Muscle layer of duodenum (tissue), 2 donors: ENCODE results near the gene RNF157.
A peak's percentile ranks its signal among the peaks of the same experiment; 100 is the strongest.

Source experiments
- H3K27ac ChIP-seq: one replicate; pipeline ENCODE4 v1.7.0; 2013; ENCODE audit warnings: mild to moderate bottlenecking, low read length
- H3K27me3 ChIP-seq: one replicate; pipeline ENCODE4 v1.7.0; 2013; ENCODE audit warnings: low read depth, mild to moderate bottlenecking, control low read depth, low read length
- H3K36me3 ChIP-seq, 2 donors: one replicate each; pipeline ENCODE4 v1.7.0; 2013; ENCODE audit warnings: low read length in 2 of 2, control low read depth in 1 of 2, mild to moderate bottlenecking in 1 of 2; ENCODE audit not compliant: insufficient read depth in 2 of 2, control insufficient read depth in 1 of 2
- H3K4me1 ChIP-seq, 2 donors: one replicate each; pipeline ENCODE4 v1.7.0; 2013; ENCODE audit warnings: low read length in 2 of 2, mild to moderate bottlenecking in 2 of 2, control low read depth in 1 of 2, moderate library complexity in 1 of 2; ENCODE audit not compliant: insufficient read depth in 2 of 2, control insufficient read depth in 1 of 2
- H3K4me3 ChIP-seq, 2 donors: one replicate each; pipeline ENCODE4 v1.7.0; 2013; ENCODE audit warnings: low read length in 2 of 2, low read depth in 1 of 2, mild to moderate bottlenecking in 1 of 2
- H3K9me3 ChIP-seq, 2 donors: one replicate each; pipeline ENCODE4 v1.7.0; 2013; ENCODE audit warnings: low read length in 2 of 2, control low read depth in 1 of 2, mild to moderate bottlenecking in 1 of 2; ENCODE audit not compliant: control insufficient read depth in 1 of 2
- donor health status: healthy.

Gene RNF157

GRCh38 chr17:76150712-76151622 lies 89.3 kb downstream of the RNF157 start:
- no peaks in the 10 kb centered on the region for H3K27me3 ChIP-seq
- peaks cover 0 to 13% of the 10 kb centered on the region in 2 donors for H3K4me1 ChIP-seq
- H3K9me3 ChIP-seq = no peaks in the 10 kb centered on the region
- no peaks in the 10 kb centered on the region for H3K36me3 ChIP-seq
- no peak overlapping the region for H3K27ac ChIP-seq
- no peak overlapping the region for H3K4me3 ChIP-seq

- Histone ChIP-seq H3K4me3 (no peak overlapping the region), H3K4me1 (peaks cover 0 to 13% of the 10 kb centered on the region in 2 donors), H3K36me3 (no peaks in the 10 kb centered on the region), H3K27me3 (no peaks in the 10 kb centered on the region), H3K27ac (no peak overlapping the region), H3K9me3 (no peaks in the 10 kb centered on the region)
Observed at GRCh38 chr17:76149214-76149613, 91.1 kb downstream of the RNF157 start.

DNA sequence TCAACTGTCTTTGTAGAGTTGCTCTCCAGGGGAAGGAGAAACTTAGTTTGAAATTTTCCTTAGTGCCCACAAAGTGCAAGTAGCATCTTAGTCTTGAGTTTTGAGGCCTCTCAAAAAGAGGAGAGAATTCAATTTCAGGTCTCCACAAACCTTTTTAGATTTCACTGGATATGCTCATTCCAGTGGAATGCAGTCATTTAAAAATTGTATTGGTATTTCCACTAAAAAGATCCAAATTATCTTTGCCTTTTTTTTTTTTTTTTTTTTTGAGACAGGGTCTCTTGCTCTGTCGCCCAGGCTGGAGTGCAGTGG lies 92.3 kb downstream of the RNF157 start:
- no peaks in the 10 kb centered on the region for H3K9me3 ChIP-seq

DNA sequence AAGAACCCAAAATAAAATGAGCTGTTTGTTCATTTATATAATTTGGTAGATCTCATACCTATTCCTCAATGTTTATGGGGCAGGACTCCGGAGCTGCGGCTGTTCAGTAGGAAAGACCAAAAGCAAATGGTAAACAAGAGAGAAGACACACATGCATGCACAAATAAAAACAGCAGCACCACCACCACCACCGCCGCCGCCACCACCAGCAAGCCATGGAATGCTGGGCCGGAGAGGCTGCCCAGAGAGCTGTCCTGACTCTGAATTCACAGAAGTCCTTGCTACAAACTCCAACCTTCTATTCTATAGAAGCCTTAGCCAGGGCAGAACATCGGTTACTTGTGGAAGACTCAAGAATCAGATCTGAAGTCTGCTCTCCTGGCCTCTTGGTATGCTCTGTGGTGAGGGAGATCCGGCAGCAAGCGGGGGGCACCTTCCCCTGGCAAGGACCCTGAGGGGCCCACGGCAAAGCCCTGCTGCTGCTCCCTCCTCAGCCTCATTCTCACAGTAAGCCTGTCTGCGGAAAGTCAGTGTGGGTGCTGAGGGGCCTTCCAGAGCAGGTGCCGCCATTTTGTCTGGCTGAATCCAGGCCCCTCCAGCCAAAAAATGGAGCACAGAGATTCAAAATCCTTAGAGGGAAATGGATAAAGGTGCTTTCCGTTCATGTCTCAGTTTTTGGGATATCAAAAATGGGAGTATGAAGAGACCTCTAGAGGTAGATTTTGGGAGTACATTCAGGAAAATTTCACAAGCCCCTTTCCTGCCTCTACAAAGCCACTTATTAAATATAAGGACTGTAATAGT lies 92.9 kb downstream of the RNF157 start:
- no peaks in the 10 kb centered on the region for H3K36me3 ChIP-seq
- H3K27me3 ChIP-seq = no peaks in the 10 kb centered on the region
- no peak overlapping the region for H3K27ac ChIP-seq
- H3K9me3 ChIP-seq = no peaks in the 10 kb centered on the region
- peaks cover 0 to 13% of the 10 kb centered on the region in 2 donors for H3K4me1 ChIP-seq
- H3K4me3 ChIP-seq = no peak overlapping the region

More for the DNA sequence above, 92.3 kb downstream of the RNF157 start:
- Histone ChIP-seq H3K36me3 (no peaks in the 10 kb centered on the region), H3K4me3 (no peak overlapping the region), H3K27ac (no peak overlapping the region), H3K27me3 (no peaks in the 10 kb centered on the region), H3K4me1 (peaks cover 0 to 13% of the 10 kb centered on the region in 2 donors)

GRCh38 chr17:76146053-76146851 lies 94.0 kb downstream of the RNF157 start:
- Histone ChIP-seq H3K36me3 (no peaks in the 10 kb centered on the region), H3K27ac (no peak overlapping the region), H3K4me1 (peaks cover 0 to 20% of the 10 kb centered on the region in 2 donors), H3K4me3 (no peak overlapping the region), H3K27me3 (no peaks in the 10 kb centered on the region), H3K9me3 (no peaks in the 10 kb centered on the region)

GRCh38 chr17:76145231-76146052 lies 94.9 kb downstream of the RNF157 start:
- Histone ChIP-seq H3K4me3 (no peak overlapping the region), H3K36me3 (no peaks in the 10 kb centered on the region), H3K4me1 (peaks cover 0 to 22% of the 10 kb centered on the region in 2 donors), H3K27ac (no peak overlapping the region), H3K27me3 (peaks cover 5% of the 10 kb centered on the region), H3K9me3 (no peaks in the 10 kb centered on the region)

GRCh38 chr17:76142585-76143041 lies 97.7 kb downstream of the RNF157 start:
- peaks cover 0 to 30% of the 10 kb centered on the region in 2 donors for H3K4me1 ChIP-seq
- H3K4me3 ChIP-seq = no peak overlapping the region
- H3K27ac ChIP-seq = no peak overlapping the region
- no peaks in the 10 kb centered on the region for H3K36me3 ChIP-seq
- H3K9me3 ChIP-seq = no peaks in the 10 kb centered on the region
- peaks cover 26% of the 10 kb centered on the region for H3K27me3 ChIP-seq

GRCh38 chr17:76142039-76142584 lies 98.2 kb downstream of the RNF157 start:
- peaks cover 0 to 29% of the 10 kb centered on the region in 2 donors for H3K4me1 ChIP-seq
- H3K9me3 ChIP-seq = no peaks in the 10 kb centered on the region
- H3K36me3 ChIP-seq = no peaks in the 10 kb centered on the region
- no peak overlapping the region for H3K27ac ChIP-seq
- H3K27me3 ChIP-seq = peaks cover 26% of the 10 kb centered on the region
- H3K4me3 ChIP-seq = no peak overlapping the region

DNA sequence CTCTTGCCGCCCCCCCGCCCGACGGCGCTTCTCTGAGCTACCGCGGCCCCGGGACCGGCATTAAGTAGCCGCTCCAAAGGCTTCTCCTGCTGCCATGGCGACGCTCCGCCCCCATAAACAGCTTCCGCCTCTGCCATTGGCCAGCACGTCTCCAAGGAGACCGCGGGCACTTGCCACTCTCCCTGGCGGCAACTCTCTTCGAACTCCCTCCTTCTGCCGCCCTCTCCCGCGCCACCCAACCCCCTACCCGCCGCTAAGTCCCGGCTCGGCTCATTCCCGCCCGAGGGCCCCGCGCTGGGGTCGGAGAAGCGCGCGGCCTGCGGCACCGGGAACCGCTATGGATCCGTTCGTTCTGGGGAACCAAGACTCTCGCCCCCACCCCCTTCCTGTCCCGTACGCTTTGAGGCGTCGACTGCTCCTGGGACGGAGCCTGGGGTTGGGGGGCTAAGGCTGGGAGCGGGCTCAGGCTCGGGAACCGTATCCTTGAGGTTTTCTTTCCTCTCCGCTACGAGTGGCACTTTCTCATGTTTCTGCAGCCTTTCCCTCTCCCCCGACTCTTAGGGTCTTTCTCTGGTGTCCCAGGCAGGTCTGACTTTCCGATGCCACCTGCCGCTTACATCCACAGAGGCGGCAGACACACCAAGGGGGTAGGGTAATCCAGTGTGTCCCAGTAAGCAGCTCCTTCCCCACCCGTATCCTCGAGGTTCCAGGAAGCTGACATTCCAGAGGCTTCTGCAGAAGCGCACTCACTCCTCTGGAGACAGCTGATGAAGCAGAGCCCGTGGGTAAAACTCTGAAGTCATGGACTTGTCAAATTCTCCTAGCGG lies 98.9 kb downstream of the RNF157 start, which contains the start of gene FOXJ1:
TSS of gene FOXJ1 (minus strand) at position 34 of the 827 bp plus-strand sequence. CDS start 850 bp downstream, outside the sequence.
- H3K27me3 ChIP-seq = peaks cover 31% of the 10 kb centered on the region
- H3K27ac ChIP-seq = no peak within 1 kb of the TSS
- no peaks in the 10 kb centered on the region for H3K9me3 ChIP-seq

More for the DNA sequence above, 98.9 kb downstream of the RNF157 start, which contains the start of gene FOXJ1:
- H3K36me3 ChIP-seq = no peaks in the 10 kb centered on the region
- peaks cover 0 to 29% of the 10 kb centered on the region in 2 donors for H3K4me1 ChIP-seq
- H3K4me3 ChIP-seq = peak within 1 kb of the TSS; percentile 59 to 69
